Measurements from ENCODE around the gene BEST3. TPM values are rescaled to one million over a fixed set of nuclear protein-coding genes. Genes with fewer than 3 reads are reported as not detected.
"Not testable (repeated sequence)": the region's sequence is repeated elsewhere in the genome, so short reads cannot be mapped to it uniquely, and the experiment has no call there.

Gene BEST3
- total RNA-seq, 1 experiment from 2014 or later = not detected

GRCh38 chr12:69608114-69608513, 91.0 kb downstream of the BEST3 start:
- DNase-seq (ENCODE audit: extremely low read depth, low read depth) = no peak

- not testable (repeated sequence) for DNase-seq (ENCODE audit: extremely low read depth, low read depth)
These were observed 94.8 kb downstream of the BEST3 start for GRCh38 chr12:69604275-69604674.

Other genes with a start within 250 kb of the BEST3 start
- gene FRS2, start 228.9 kb downstream of the BEST3 start, total RNA-seq (2014; rRNA removed; shearing (Covaris generic)) = 26.5 and 26.7 TPM in 2 replicates
- 332 and 348 TPM in 2 replicates for gene CCT2, start 113.8 kb downstream of the BEST3 start, total RNA-seq (2014; rRNA removed; shearing (Covaris generic))
- gene LRRC10, start 88.4 kb downstream of the BEST3 start, total RNA-seq (2014; rRNA removed; shearing (Covaris generic)) = not detected in 2 replicates
- gene RAB3IP, start 39.6 kb upstream of the BEST3 start, total RNA-seq (2014; rRNA removed; shearing (Covaris generic)) = 12.1 and 16.7 TPM in 2 replicates
- not detected in 2 replicates for gene MYRFL, start 125.9 kb upstream of the BEST3 start, total RNA-seq (2014; rRNA removed; shearing (Covaris generic))